ENCODE measurements around the gene CLCN6.

GRCh38 chr1:11802973-11803885, 2.8 kb upstream of the CLCN6 start:
- TF ChIP-seq CTCF (conservative IDR thresholded peaks at IDR 0.05 in 1 of 2, IDR thresholded peaks at IDR 0.05 in 1 of 2; ENCODE audit: extremely low read depth in 1 of 2, insufficient read depth in 1 of 2, low read depth in 1 of 2, low read length in 2 of 2) (no peak), EZH2 (IDR thresholded peaks at IDR 0.05; ENCODE audit: borderline replicate concordance, low read length) (no peak)
